ENCODE results near the gene RHOF.

Gene RHOF

GRCh38 chr12:121769831-121770301 lies 23.6 kb downstream of the RHOF start:
- no peak for TF ChIP-seq EZH2 (IDR thresholded peaks at IDR 0.05; ENCODE audit: borderline replicate concordance, low read length)
- no peak for TF ChIP-seq CTCF (IDR thresholded peaks at IDR 0.05; ENCODE audit: low read length)
- no peaks in the 10 kb centered on the region for H3K79me2 ChIP-seq (ENCODE audit: insufficient read depth, low read length)
- no peaks in the 10 kb centered on the region for H3K36me3 ChIP-seq (ENCODE audit: insufficient read depth, low read length)
- H3K27me3 ChIP-seq (ENCODE audit: insufficient read depth, low read length): no peaks in the 10 kb centered on the region
- H3K4me1 ChIP-seq (ENCODE audit: insufficient read depth, low read length, severe bottlenecking): peaks cover 15% of the 10 kb centered on the region
- no peaks in the 10 kb centered on the region for H3K9me2 ChIP-seq (ENCODE audit: low read depth, low read length)
- no peaks in the 10 kb centered on the region for H4K20me1 ChIP-seq (ENCODE audit: insufficient read depth, low read length)
- H3K27ac ChIP-seq (ENCODE audit: low read depth, low read length, poor library complexity, severe bottlenecking): no peak overlapping the region
- no peak overlapping the region for H3K4me3 ChIP-seq (ENCODE audit: low read depth, low read length, poor library complexity, severe bottlenecking)
- H3K4me2 ChIP-seq (ENCODE audit: low read length): no peak overlapping the region
- no peaks in the 10 kb centered on the region for H3F3A ChIP-seq (ENCODE audit: insufficient read depth, low read length)
- H3K9ac ChIP-seq (ENCODE audit: low read length): no peak overlapping the region
- no peaks in the 10 kb centered on the region for H3K9me3 ChIP-seq (ENCODE audit: low read length)
- no peak overlapping the region for H2AFZ ChIP-seq (ENCODE audit: low read length)

- Histone ChIP-seq H2AFZ (ENCODE audit: low read length) (no peak overlapping the region), H3K27me3 (ENCODE audit: insufficient read depth, low read length) (no peaks in the 10 kb centered on the region), H3K27ac (ENCODE audit: low read depth, low read length, poor library complexity, severe bottlenecking) (no peak overlapping the region), H3K9ac (ENCODE audit: low read length) (no peak overlapping the region), H3K4me3 (ENCODE audit: low read depth, low read length, poor library complexity, severe bottlenecking) (no peak overlapping the region), H3K4me1 (ENCODE audit: insufficient read depth, low read length, severe bottlenecking) (peaks cover 15% of the 10 kb centered on the region), H3K79me2 (ENCODE audit: insufficient read depth, low read length) (no peaks in the 10 kb centered on the region), H3K36me3 (ENCODE audit: insufficient read depth, low read length) (no peaks in the 10 kb centered on the region), H3K9me3 (ENCODE audit: low read length) (no peaks in the 10 kb centered on the region), H3F3A (ENCODE audit: insufficient read depth, low read length) (no peaks in the 10 kb centered on the region), H3K9me2 (ENCODE audit: low read depth, low read length) (no peaks in the 10 kb centered on the region), H4K20me1 (ENCODE audit: insufficient read depth, low read length) (no peaks in the 10 kb centered on the region), H3K4me2 (ENCODE audit: low read length) (no peak overlapping the region)
- TF ChIP-seq CTCF (IDR thresholded peaks at IDR 0.05; ENCODE audit: low read length): no peak
- TF ChIP-seq EZH2 (IDR thresholded peaks at IDR 0.05; ENCODE audit: borderline replicate concordance, low read length): no peak
Observed at GRCh38 chr12:121769297-121769830, 24.1 kb downstream of the RHOF start.

- no peaks in the 10 kb centered on the region for H3K9me2 ChIP-seq (ENCODE audit: low read depth, low read length)
- no peak overlapping the region for H3K27ac ChIP-seq (ENCODE audit: low read depth, low read length, poor library complexity, severe bottlenecking)
- H3K9me3 ChIP-seq (ENCODE audit: low read length): no peaks in the 10 kb centered on the region
- no peak overlapping the region for H2AFZ ChIP-seq (ENCODE audit: low read length)
- peaks cover 6% of the 10 kb centered on the region for H3K4me1 ChIP-seq (ENCODE audit: insufficient read depth, low read length, severe bottlenecking)
- H3K4me3 ChIP-seq (ENCODE audit: low read depth, low read length, poor library complexity, severe bottlenecking): no peak overlapping the region
- H3K9ac ChIP-seq (ENCODE audit: low read length): no peak overlapping the region
- no peaks in the 10 kb centered on the region for H3K27me3 ChIP-seq (ENCODE audit: insufficient read depth, low read length)
- no peaks in the 10 kb centered on the region for H3K79me2 ChIP-seq (ENCODE audit: insufficient read depth, low read length)
- H3F3A ChIP-seq (ENCODE audit: insufficient read depth, low read length): no peaks in the 10 kb centered on the region
- H4K20me1 ChIP-seq (ENCODE audit: insufficient read depth, low read length): no peaks in the 10 kb centered on the region
- no peaks in the 10 kb centered on the region for H3K36me3 ChIP-seq (ENCODE audit: insufficient read depth, low read length)
- TF ChIP-seq CTCF (IDR thresholded peaks at IDR 0.05; ENCODE audit: low read length): no peak
- no peak for TF ChIP-seq EZH2 (IDR thresholded peaks at IDR 0.05; ENCODE audit: borderline replicate concordance, low read length)
- no peak overlapping the region for H3K4me2 ChIP-seq (ENCODE audit: low read length)
Observed at GRCh38 chr12:121767525-121768016, 25.9 kb downstream of the RHOF start.

Measured in OCI-LY1 (cell line).